Activated B cell treated with CpG ODN at 0.5 μM for 24 hours (primary cell): Measurements from ENCODE around the gene ZNF746. TPM values are rescaled to one million over a fixed set of nuclear protein-coding genes. Genes with fewer than 3 reads are reported as not detected.

Source experiments
- ATAC-seq: fragments of 200-7000 bp; cut with Tn5 transposase; one replicate; pipeline ENCODE4 v1.10.0; 2021; ENCODE audit warnings: low read depth, mild to moderate bottlenecking, moderate library complexity
- CTCF ChIA-PET: fragments of 350-600 bp; sonication (Branson Sonifier 250); formaldehyde crosslinking; loops from one replicate; lab custom pipeline; 2021; ENCODE audit warnings: antibody characterized with exemption; lab: Charles Lee
- POLR2A ChIA-PET: fragments of 350-600 bp; sonication (Branson Sonifier 250); formaldehyde crosslinking; loops from one replicate; lab custom pipeline; 2021; ENCODE audit warnings: antibody characterized with exemption; lab: Charles Lee
- DNase-seq: peaks from one replicate; pipeline ENCODE4 v3.0.0; 2022
- H3K27ac Mint-ChIP-seq: one replicate; pipeline ENCODE4 v1.8.0; 2020; ENCODE audit warnings: mixed read lengths
- H3K27me3 Mint-ChIP-seq: one replicate; pipeline ENCODE4 v1.8.0; 2021; ENCODE audit warnings: mixed read lengths
- H3K36me3 Mint-ChIP-seq: one replicate; pipeline ENCODE4 v1.8.0; 2021; ENCODE audit warnings: low read depth, mixed read lengths
- H3K4me1 Mint-ChIP-seq: one replicate; pipeline ENCODE4 v1.8.0; 2021; ENCODE audit warnings: mixed read lengths
- H3K4me3 Mint-ChIP-seq: one replicate; pipeline ENCODE4 v1.8.0; 2020; ENCODE audit warnings: mild to moderate bottlenecking, mixed read lengths
- H3K9me3 Mint-ChIP-seq: one replicate; pipeline ENCODE4 v1.8.0; 2020; ENCODE audit warnings: mixed read lengths
- CTCF ChIP-seq: fragments of 200-600 bp; IDR thresholded peaks from one replicate; pipeline ENCODE4 v1.8.0; 2022; ENCODE audit warnings: antibody characterized with exemption, mild to moderate bottlenecking
- intact Hi-C: fragments of 100-400 bp; cut with micrococcal nuclease; formaldehyde crosslinking; loops from one replicate; pipeline ENCODE4 v1.15.1; 2024
- total RNA-seq: library from RNA; stranded (reverse); gene quantifications from 2 replicates; pipeline ENCODE4 v1.2.3, GENCODE V29; 2022

The ZNF746 gene
- total RNA-seq: 21.0 and 28.4 TPM in 2 replicates

DNA sequence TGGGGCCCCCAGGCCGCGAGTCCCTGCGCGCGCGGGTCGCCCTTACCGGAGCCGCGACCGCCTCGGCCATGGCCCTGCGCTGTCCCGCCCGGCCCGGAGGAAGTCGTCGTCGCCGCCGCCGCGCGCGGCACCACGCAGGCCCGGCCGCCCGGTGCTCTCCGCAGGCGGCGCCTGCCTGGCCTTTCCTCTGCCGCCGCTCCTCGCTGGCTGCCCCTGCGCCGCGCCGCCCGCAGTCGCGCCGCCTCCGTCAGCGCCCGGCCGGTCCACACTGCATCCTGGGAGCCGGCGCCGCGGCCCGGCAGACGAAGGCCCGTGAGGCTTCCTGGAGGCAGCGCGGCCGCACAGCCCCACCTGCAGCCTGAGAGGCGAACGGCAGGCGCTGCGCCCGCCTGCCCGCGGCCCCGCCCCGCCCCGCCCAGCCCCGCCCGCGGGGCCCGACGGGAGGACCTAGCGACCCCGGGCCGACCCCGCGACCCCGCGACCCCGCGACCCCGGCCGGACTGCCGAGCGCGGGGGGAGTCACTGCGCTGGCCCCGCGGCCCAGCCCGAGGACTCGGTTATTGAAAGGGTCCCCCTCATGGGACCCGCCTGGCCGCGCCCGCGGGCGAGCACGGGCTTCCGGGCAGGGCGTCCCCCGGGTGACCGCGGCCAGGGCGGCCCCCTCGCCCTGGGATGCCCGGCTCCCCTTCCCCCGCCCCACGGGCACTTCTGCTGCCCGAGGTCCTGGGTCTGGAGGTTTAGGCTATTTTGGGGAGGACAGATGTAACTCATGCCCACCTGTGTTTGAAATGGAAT lies at the start of gene ZNF746:
TSS of gene ZNF746 (minus strand) at position 343 of the 795 bp plus-strand sequence. CDS start at position 70, 273 bp downstream.
- ChIA-PET CTCF (interaction anchor here (0.6 kb wide), 1 partner anchor 298 kb away, joined by 3 read pairs; no protein-coding TSS in a partner anchor), POLR2A (no interaction called here)
- Mint-ChIP-seq H3K4me1 (peaks cover 24% of the 10 kb centered on the region), H3K36me3 (peaks cover 26% of the 10 kb centered on the region), H3K27ac (peak within 1 kb of the TSS; percentile 82), H3K9me3 (no peaks in the 10 kb centered on the region), H3K27me3 (peaks cover 2% of the 10 kb centered on the region), H3K4me3 (peak within 1 kb of the TSS; percentile 92)
- intact Hi-C loops: loop anchor here (1.0 to 5.0 kb wide), 15 partner anchors 37 to 800 kb away; partner anchors contain the start of genes CUL1, ZNF212, ZNF398 and ZNF425
- no peak for TF ChIP-seq CTCF
- DNase-seq (peak; percentile 79), ATAC-seq (peak; percentile 96)

- CTCF ChIA-PET: no interaction called here
Observed at GRCh38 chr7:149547126-149547525, 49.5 kb upstream of the ZNF746 start.

DNA sequence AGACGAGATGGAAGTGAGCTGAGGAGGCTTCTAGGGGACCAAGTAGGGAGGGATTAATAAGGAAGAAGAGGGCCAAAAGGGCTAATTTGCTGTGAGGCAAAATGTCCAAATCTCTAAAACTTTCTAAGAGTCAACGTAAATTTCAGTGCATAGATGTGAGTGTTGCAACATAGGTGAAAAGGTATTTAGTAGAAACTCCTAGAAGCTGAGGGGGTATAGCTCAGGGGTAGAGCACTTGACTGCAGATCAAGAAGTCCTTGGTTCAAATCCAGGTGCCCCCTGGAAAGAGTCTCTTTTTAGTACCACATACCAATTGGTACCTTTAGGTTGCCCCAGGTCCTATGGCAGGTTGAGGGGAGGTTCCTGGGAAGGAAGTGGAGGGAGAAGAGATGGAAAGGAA lies 48.7 kb upstream of the ZNF746 start:
- DNase-seq (no peak), ATAC-seq (no peak)
- Mint-ChIP-seq H3K4me3 (no peak overlapping the region), H3K36me3 (peaks cover 51% of the 10 kb centered on the region), H3K9me3 (no peaks in the 10 kb centered on the region), H3K27ac (no peak overlapping the region), H3K27me3 (no peaks in the 10 kb centered on the region), H3K4me1 (peaks cover 2% of the 10 kb centered on the region)
- ChIA-PET POLR2A (interaction anchor here (0.6 kb wide), 1 partner anchor 1209 kb away, joined by 3 read pairs; no protein-coding TSS in a partner anchor), CTCF (no interaction called here)
- TF ChIP-seq CTCF: no peak
- intact Hi-C loops: no loop called here

More at GRCh38 chr7:149547126-149547525, 49.5 kb upstream of the ZNF746 start:
- POLR2A ChIA-PET: no interaction called here
- intact Hi-C loops: no loop called here
- no peak for ATAC-seq
- TF ChIP-seq CTCF: no peak
- Mint-ChIP-seq H3K27ac (no peak overlapping the region), H3K9me3 (no peaks in the 10 kb centered on the region), H3K4me3 (no peak overlapping the region), H3K4me1 (peaks cover 2% of the 10 kb centered on the region), H3K27me3 (no peaks in the 10 kb centered on the region), H3K36me3 (peaks cover 59% of the 10 kb centered on the region)
- no peak for DNase-seq

GRCh38 chr7:149544028-149544427 lies 46.4 kb upstream of the ZNF746 start:
- ChIA-PET CTCF (no interaction called here), POLR2A (no interaction called here)
- peaks cover 2% of the 10 kb centered on the region for H3K4me1 Mint-ChIP-seq
- H3K4me3 Mint-ChIP-seq: no peak overlapping the region
- H3K9me3 Mint-ChIP-seq: peaks cover 4% of the 10 kb centered on the region
- peaks cover 32% of the 10 kb centered on the region for H3K36me3 Mint-ChIP-seq
- H3K27ac Mint-ChIP-seq: no peak overlapping the region
- intact Hi-C loops: no loop called here
- TF ChIP-seq CTCF: no peak
- ATAC-seq (no peak), DNase-seq (no peak)
- no peaks in the 10 kb centered on the region for H3K27me3 Mint-ChIP-seq

DNA sequence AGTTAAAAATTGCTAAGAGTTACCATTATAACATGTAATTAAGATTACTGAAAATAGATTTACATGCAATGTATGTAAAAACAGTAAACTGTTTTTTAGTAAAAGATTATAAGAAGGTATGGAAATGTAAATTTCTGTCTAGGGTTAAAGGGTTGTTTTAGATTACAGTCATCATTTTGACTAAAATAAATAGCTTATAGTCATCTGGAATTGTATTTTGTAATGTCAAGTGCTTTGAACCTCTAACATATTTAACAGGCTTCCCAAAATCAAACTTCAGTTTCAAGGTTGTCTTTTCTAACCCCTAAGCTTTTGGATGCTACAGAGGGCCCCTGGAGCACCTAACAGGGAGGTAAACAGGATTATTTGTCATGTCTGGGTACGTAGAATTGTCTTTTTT lies 35.0 kb upstream of the ZNF746 start:
- no peak overlapping the region for H3K27ac Mint-ChIP-seq
- H3K27me3 Mint-ChIP-seq: no peaks in the 10 kb centered on the region
- intact Hi-C loops: no loop called here
- DNase-seq (no peak), ATAC-seq (no peak)
- H3K4me1 Mint-ChIP-seq: peaks cover 9% of the 10 kb centered on the region
- H3K36me3 Mint-ChIP-seq: peaks cover 2% of the 10 kb centered on the region
- CTCF ChIA-PET: no interaction called here
- H3K9me3 Mint-ChIP-seq: peaks cover 20% of the 10 kb centered on the region
- H3K4me3 Mint-ChIP-seq: no peak overlapping the region
- TF ChIP-seq CTCF: no peak
- POLR2A ChIA-PET: no interaction called here
